Measurements from ENCODE around the gene PRDX5. TPM values are rescaled to one million over a fixed set of nuclear protein-coding genes. Genes with fewer than 3 reads are reported as not detected.

The PRDX5 gene
- total and polyA plus RNA-seq, 8 donors: 59.0 to 245 (median 88.6) TPM

- DNase-seq: no peak
These were observed 20.8 kb downstream of the PRDX5 start for GRCh38 chr11:64338716-64339115.

GRCh38 chr11:64339286-64339685, 21.4 kb downstream of the PRDX5 start:
- Histone ChIP-seq H3K27me3 (no peaks in the 10 kb centered on the region), H3K36me3 (no peaks in the 10 kb centered on the region), H3K4me3 (no peak overlapping the region), H3K9me3 (no peaks in the 10 kb centered on the region), H3K27ac (no peak overlapping the region), H3K4me1 (peaks cover 0 to 4% (median 3%) of the 10 kb centered on the region in 3 donors)
- TF ChIP-seq CTCF (IDR thresholded peaks at IDR 0.05): no peak
- DNase-seq (no peak), FAIRE-seq (no peak), ATAC-seq (no peak)
- 67 to 74% methylated on average over 4 of the region's 4 CpGs for WGBS, 2 donors
- intact Hi-C loops (cut with DNase I): no loop called here

More at GRCh38 chr11:64338716-64339115, 20.8 kb downstream of the PRDX5 start:
- 87 to 88% methylated on average over 8 of the region's 8 CpGs for WGBS, 2 donors
- H3K9me3 ChIP-seq: no peaks in the 10 kb centered on the region
- ATAC-seq (no peak), FAIRE-seq (no peak)
- TF ChIP-seq CTCF (IDR thresholded peaks at IDR 0.05): no peak
- H3K4me3 ChIP-seq: no peak overlapping the region
- no peaks in the 10 kb centered on the region for H3K27me3 ChIP-seq
- H3K27ac ChIP-seq: no peak overlapping the region
- peaks cover 0 to 4% (median 3%) of the 10 kb centered on the region in 3 donors for H3K4me1 ChIP-seq
- H3K36me3 ChIP-seq: no peaks in the 10 kb centered on the region
- intact Hi-C loops (cut with DNase I): no loop called here

- no peak within 1 kb of the TSS for H3K4me3 ChIP-seq
- no peak for TF ChIP-seq CTCF (IDR thresholded peaks at IDR 0.05)
- no peak within 1 kb of the TSS for H3K27ac ChIP-seq
- H3K27me3 ChIP-seq: no peaks in the 10 kb centered on the region
- no peak for FAIRE-seq
- peak in 2 of 4 donors; percentile 14 to 29 for ATAC-seq
- 84 to 91% methylated on average over 16 of the region's 16 CpGs for WGBS, 2 donors
- intact Hi-C loops (cut with DNase I): no loop called here
- peak in 2 of 6 donors; percentile 57 to 79 for DNase-seq
- peaks cover 0 to 4% (median 3%) of the 10 kb centered on the region in 3 donors for H3K4me1 ChIP-seq
- H3K36me3 ChIP-seq: no peaks in the 10 kb centered on the region
- H3K9me3 ChIP-seq: no peaks in the 10 kb centered on the region
These were observed 22.0 kb downstream of the PRDX5 start, which contains the start of gene CCDC88B for GRCh38 chr11:64339754-64340408. Gene CCDC88B, plus strand, starts transcription at chr11:64340204. Its CDS starts 63 bp downstream, at chr11:64340267.

GRCh38 chr11:64340671-64341335, 22.9 kb downstream of the PRDX5 start:
- FAIRE-seq (no peak), DNase-seq (peak in 3 of 6 donors; percentile 66 to 83 (median 70)), ATAC-seq (no peak)
- intact Hi-C loops (cut with DNase I): no loop called here
- no peaks in the 10 kb centered on the region for H3K9me3 ChIP-seq
- no peak overlapping the region for H3K27ac ChIP-seq
- TF ChIP-seq CTCF (IDR thresholded peaks at IDR 0.05): no peak
- 48 to 54% methylated on average over 33 of the region's 33 CpGs for WGBS, 2 donors
- no peaks in the 10 kb centered on the region for H3K27me3 ChIP-seq
- peaks cover 0 to 4% (median 3%) of the 10 kb centered on the region in 3 donors for H3K4me1 ChIP-seq
- H3K36me3 ChIP-seq: no peaks in the 10 kb centered on the region
- no peak overlapping the region for H3K4me3 ChIP-seq

- DNase-seq (peak in 2 of 6 donors; percentile 50 to 79), FAIRE-seq (no peak), ATAC-seq (no peak)
- TF ChIP-seq CTCF (IDR thresholded peaks at IDR 0.05): no peak
- H3K27me3 ChIP-seq: no peaks in the 10 kb centered on the region
- no peaks in the 10 kb centered on the region for H3K9me3 ChIP-seq
- H3K27ac ChIP-seq: no peak overlapping the region
- no peaks in the 10 kb centered on the region for H3K36me3 ChIP-seq
- H3K4me3 ChIP-seq: no peak overlapping the region
- intact Hi-C loops (cut with DNase I): no loop called here
- peaks cover 0 to 4% (median 3%) of the 10 kb centered on the region in 3 donors for H3K4me1 ChIP-seq
- WGBS, 2 donors: 90 to 91% methylated on average over 21 of the region's 21 CpGs
These were observed 23.5 kb downstream of the PRDX5 start for GRCh38 chr11:64341429-64341828.
